Neuron (in vitro differentiated cells): ENCODE measurements around the gene SEMA7A.

ENCODE experiments used
- H2AFZ ChIP-seq: one replicate; pipeline ENCODE4 v1.6.1; 2013; ENCODE audit warnings: low read depth, mild to moderate bottlenecking, inconsistent platforms, low read length, moderate library complexity
- H3K27me3 ChIP-seq: one replicate; pipeline ENCODE4 v1.6.1; 2013; ENCODE audit warnings: low read length; ENCODE audit not compliant: insufficient read depth
- H3K36me3 ChIP-seq: one replicate; pipeline ENCODE4 v1.6.1; 2013; ENCODE audit warnings: low read length; ENCODE audit not compliant: insufficient read depth
- H3K4me1 ChIP-seq: one replicate; pipeline ENCODE4 v1.6.1; 2013; ENCODE audit warnings: low read length; ENCODE audit not compliant: insufficient read depth
- H3K4me3 ChIP-seq: 2 replicates; pipeline ENCODE4 v1.5.1; 2013; ENCODE audit warnings: mild to moderate bottlenecking, low read length, moderate library complexity
- H3K9me3 ChIP-seq: one replicate; pipeline ENCODE4 v1.6.1; 2013; ENCODE audit warnings: low read length

The SEMA7A gene

DNA sequence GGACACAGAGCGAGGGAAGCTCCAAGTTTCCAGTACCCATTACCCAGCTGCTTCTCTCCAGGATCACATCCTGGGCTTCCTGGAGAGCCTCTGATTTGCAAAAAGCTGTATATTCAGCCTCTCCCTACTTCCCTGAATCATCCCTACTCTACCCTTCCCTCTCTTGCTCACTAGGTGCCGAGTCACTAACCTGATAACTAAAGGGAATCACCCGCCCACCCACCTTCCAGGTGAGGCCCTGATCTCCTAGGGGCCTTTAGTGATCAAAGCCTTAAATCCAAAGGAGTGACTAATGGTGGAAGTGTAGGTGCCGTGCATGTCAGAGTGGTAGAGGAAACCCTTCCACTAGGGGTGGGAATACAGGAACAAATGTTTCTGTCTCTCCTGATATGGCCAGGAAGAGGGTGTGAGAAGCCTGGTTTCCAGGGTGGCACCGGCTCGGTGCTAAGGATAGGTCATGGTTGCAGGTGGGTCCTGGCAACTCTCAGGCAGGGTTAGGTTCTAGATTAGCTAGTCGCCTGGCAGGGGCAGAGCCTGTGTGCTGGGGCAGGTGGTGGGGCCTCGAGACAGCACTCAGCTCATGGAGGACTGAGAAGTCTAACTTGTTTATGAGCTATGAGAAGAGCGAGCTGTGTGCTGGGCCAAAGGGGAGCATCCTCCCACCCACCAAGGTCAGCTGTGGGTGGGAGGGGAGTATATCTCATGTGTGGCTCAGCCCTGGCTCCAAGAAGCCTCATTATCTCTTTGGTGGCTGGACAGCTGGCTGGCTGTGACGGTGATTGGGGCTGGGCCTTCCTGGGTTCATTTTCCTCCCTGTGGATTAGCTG, 10.1 kb downstream of the SEMA7A start:
- Histone ChIP-seq H3K4me1 (peaks cover 29% of the 10 kb centered on the region), H3K4me3 (no peak overlapping the region), H3K36me3 (no peaks in the 10 kb centered on the region), H3K27me3 (no peaks in the 10 kb centered on the region), H3K9me3 (no peaks in the 10 kb centered on the region), H2AFZ (no peak overlapping the region)

DNA sequence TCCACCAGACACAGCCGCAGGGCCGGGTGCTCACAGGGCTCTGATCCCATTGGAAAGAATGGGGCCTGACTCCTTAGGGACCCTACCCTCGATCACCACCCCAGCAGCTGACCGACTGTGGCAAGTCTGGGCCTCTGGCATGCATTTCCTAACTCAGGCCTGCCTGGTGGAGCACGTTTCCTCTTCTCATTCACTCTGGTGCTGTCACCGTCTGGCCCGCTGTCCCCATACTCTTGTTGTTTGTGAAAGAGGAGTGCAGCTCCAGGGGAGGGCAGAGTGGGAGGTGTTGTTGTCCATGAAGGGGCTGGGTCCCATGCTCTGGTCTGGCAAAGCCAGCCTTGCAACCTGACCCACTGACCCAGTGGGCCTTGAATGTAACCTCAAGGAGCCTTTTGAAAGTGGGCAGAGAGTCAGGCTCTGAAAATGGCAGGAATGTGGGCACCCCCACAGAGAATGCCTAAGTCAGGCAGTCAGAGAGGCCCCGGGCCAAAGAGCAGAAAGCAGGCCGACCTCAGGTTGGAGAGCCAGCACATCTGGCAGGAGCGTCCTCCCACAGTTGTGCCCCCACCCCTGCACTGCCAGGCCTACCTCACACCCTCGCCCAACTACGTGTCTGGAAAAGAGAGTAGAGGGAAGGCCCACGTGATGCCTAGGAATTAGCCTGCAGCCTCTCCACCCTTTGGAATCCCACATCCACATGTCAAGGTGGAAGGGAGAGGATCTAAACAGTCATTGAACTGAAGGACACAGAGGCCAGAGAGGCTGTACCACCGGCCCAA, 10.9 kb downstream of the SEMA7A start:
- no peak overlapping the region for H2AFZ ChIP-seq
- H3K36me3 ChIP-seq = no peaks in the 10 kb centered on the region
- H3K27me3 ChIP-seq = no peaks in the 10 kb centered on the region
- peaks cover 29% of the 10 kb centered on the region for H3K4me1 ChIP-seq
- H3K9me3 ChIP-seq = no peaks in the 10 kb centered on the region
- no peak overlapping the region for H3K4me3 ChIP-seq

DNA sequence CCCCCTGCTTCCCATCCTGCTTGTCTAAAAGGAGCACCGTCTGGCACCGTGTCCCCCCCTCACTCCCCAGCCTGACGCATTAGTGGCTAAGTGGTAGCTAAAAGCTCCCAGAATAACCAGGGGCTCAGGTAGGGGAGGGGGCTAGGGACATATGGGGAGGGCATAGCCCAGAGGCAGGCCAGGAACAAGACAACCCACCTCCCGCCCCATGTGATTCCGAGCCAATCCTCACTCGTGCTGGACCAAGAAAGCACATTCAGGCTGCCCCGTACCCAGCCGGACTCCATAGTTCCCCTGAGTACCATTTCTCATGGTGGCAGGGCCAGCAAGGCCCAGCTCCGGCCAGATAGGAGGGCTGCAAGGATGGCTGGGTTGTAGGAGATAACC, 11.5 kb downstream of the SEMA7A start:
- peaks cover 29% of the 10 kb centered on the region for H3K4me1 ChIP-seq
- no peak overlapping the region for H3K4me3 ChIP-seq
- no peaks in the 10 kb centered on the region for H3K36me3 ChIP-seq
- no peaks in the 10 kb centered on the region for H3K9me3 ChIP-seq
- no peak overlapping the region for H2AFZ ChIP-seq
- H3K27me3 ChIP-seq = no peaks in the 10 kb centered on the region

DNA sequence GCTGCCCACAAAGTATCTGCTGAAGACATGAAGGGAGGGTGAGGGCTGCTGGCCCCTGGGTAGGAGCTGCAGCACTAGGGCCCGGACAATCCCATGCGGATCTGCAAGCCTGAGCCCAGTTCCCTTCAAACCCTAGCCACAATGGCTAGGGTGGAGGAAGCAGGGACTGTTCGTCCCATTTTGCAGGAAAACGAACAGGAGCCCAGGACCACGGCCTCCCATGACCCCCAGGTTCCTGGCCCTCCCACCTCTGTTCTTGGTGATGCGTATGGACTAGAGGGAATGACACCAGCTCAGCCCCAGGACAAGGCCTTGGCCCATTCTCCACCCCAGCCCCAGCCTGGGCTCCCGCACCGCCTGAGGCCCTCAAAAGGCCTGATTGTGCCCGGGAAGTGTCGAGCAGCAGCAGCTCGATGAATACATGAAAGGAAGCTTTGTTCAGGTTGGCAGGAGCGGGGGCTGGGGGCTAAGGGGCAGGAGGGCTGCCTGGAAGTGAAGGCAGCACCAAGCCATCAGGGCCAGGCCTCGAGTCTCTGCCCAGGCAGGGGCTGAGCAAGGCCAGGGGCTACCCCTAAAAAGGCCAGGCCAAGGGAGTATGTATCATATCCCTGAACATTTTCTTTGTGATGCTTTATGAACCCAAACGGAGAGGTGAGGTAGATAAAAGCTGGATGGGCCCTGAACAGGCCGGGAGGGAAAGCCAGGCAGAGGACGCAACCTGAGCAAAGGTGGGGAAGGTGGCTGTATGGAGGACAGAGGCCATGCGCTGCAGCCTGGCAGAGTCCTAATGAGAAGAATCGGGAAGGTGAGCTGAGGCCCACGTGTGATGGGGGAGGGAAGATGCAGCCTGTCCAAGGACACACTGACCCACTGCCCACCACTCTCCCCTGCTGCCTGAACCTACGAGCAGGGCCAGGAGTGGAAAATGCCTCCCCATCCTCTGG, 12.2 kb downstream of the SEMA7A start:
- Histone ChIP-seq H3K36me3 (no peaks in the 10 kb centered on the region), H3K4me1 (peaks cover 29% of the 10 kb centered on the region), H3K4me3 (no peak overlapping the region), H2AFZ (no peak overlapping the region), H3K27me3 (no peaks in the 10 kb centered on the region), H3K9me3 (no peaks in the 10 kb centered on the region)

DNA sequence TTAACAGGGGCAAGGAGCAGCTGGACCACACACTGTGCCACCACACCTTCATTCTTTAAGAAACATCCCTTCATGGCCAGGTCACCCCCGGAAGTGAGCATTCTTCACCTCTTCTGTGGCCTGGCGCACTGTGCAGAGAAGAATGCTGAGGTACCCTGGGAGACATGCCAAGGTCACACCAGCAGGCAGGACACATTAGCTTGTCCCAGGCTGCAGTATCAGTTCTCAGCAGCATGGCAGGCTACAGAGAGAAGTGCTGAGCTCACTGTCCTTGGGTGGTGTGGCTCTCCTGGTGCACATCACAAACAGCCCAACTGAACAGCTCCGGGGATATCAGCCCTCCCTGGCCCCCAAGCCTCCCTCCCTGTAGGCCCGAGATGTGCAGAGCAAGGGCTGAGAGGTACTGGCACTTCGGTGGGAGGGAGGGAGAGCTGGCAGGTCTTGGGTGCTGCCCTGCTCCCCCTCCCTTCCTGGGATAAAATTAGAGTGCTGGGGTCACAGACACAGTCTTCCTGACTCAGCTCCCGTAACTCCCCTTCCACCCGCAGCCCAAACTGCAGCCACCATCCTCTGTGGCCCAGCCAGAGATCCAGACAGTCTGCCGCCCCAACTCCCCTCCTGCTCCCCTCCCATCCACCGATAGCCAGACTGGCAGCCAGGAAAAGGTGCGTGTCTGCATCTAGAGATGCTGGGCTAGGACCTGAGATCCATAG, 13.4 kb downstream of the SEMA7A start:
- Histone ChIP-seq H3K4me3 (no peak overlapping the region), H3K27me3 (no peaks in the 10 kb centered on the region), H2AFZ (no peak overlapping the region), H3K4me1 (peaks cover 29% of the 10 kb centered on the region), H3K36me3 (peaks cover 2% of the 10 kb centered on the region), H3K9me3 (no peaks in the 10 kb centered on the region)

DNA sequence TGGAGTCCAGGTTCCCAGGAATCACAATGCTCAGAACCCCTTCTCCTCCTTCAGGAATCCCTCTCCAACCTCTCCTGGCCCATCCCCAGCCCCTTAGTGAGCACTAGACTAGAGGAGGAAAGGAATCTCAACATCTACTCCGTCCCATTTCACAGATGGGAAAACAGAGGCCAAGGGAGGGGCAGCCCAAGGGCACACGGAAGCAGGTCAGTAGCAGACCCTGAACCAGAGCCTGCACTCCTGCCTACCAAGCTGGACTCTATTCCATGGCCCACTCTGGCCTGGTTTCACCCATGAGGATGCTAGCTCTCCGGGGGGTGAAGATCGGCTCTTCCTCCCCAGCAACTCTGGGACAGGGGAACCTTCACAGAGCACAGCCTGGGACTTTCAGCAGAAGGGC, 14.3 kb downstream of the SEMA7A start:
- Histone ChIP-seq H3K4me1 (peaks cover 26% of the 10 kb centered on the region), H2AFZ (no peak overlapping the region), H3K27me3 (no peaks in the 10 kb centered on the region), H3K4me3 (no peak overlapping the region), H3K36me3 (peaks cover 2% of the 10 kb centered on the region), H3K9me3 (no peaks in the 10 kb centered on the region)

DNA sequence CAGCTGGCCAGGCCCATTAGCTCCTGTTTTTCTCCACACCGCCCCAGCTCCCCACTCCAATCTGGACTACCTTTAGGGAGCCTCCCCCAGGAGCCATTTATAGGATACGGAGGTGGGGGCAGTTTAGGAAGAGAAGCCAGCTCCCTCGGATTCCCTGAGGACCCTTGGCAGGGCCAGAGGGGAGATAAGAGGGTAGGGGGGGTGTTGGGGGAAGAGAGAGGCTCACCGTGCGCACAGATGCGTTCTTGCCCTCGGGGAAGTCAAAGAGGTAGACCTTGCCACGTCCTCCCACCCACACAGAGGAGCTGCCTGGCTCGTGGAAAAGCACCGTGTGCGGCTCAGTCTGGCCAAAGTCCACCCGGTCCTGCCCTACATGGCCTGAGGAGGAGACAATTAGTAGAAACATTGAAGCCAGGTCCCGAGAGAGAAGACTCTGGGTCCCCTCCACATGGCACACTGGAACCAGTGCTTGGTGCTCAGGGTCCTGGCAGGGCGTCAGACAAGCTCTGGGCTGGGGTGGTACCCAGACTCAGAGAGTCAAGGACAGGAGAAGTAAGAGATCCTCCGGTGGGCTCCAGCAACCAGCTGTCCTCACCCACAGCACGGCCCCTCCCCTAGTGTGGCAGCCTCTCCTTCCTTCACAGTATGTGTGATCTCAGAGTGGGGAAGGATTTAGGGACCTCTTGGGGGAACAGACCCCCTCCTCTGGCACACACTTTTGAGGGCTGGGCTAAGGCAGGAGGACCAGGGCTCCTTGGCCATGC, 15.0 kb downstream of the SEMA7A start:
- H3K4me1 ChIP-seq = peaks cover 25% of the 10 kb centered on the region

DNA sequence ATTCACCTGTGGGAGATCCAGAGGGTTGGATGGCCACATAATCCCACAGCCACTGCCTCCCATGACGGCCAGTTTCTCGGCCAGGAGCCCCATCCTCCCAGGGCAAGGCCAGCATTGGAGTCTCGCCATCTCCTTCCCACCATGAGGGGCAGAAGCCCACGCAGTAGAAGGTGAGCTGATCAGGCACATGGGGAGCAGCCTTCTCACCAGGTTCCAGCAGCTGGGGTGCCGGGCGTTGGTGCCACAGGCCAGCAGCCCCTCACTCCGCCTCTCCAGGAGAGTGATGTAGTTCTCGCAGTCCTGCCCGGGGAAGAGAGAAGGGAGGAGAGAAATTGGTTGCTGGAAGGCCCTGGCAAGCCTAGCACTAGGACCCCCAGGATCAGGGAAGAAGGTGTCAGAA, 16.1 kb downstream of the SEMA7A start:
- H3K27me3 ChIP-seq = no peaks in the 10 kb centered on the region
- peaks cover 20% of the 10 kb centered on the region for H3K4me1 ChIP-seq
- peaks cover 2% of the 10 kb centered on the region for H3K36me3 ChIP-seq
- no peaks in the 10 kb centered on the region for H3K9me3 ChIP-seq
- H3K4me3 ChIP-seq = no peak overlapping the region
- no peak overlapping the region for H2AFZ ChIP-seq

More for the DNA sequence above, 15.0 kb downstream of the SEMA7A start:
- H3K27me3 ChIP-seq = no peaks in the 10 kb centered on the region
- H2AFZ ChIP-seq = no peak overlapping the region
- H3K9me3 ChIP-seq = no peaks in the 10 kb centered on the region
- H3K4me3 ChIP-seq = no peak overlapping the region
- peaks cover 2% of the 10 kb centered on the region for H3K36me3 ChIP-seq

DNA sequence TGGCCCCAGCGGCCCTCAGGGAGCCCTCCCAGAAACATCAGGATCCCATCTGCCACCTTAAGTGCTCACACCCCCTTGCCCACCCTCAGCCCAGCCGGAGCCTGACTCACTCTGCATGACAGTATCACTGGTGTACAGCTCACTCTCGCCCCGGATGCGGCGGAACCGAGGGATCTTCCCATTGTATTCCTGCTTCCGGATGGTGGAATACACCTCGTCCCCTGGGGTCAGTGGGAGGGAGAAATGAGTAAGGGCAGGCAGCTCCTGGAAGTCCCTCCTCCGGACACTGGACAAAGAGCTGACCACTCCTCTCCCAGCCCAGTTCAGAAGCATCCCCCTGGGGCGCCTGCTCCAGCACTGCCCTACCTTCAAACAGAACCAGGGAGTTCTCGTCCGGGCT, 16.5 kb downstream of the SEMA7A start:
- H3K9me3 ChIP-seq = no peaks in the 10 kb centered on the region
- H2AFZ ChIP-seq = no peak overlapping the region
- H3K4me3 ChIP-seq = no peak overlapping the region
- no peaks in the 10 kb centered on the region for H3K27me3 ChIP-seq
- H3K36me3 ChIP-seq = peaks cover 2% of the 10 kb centered on the region
- peaks cover 15% of the 10 kb centered on the region for H3K4me1 ChIP-seq

DNA sequence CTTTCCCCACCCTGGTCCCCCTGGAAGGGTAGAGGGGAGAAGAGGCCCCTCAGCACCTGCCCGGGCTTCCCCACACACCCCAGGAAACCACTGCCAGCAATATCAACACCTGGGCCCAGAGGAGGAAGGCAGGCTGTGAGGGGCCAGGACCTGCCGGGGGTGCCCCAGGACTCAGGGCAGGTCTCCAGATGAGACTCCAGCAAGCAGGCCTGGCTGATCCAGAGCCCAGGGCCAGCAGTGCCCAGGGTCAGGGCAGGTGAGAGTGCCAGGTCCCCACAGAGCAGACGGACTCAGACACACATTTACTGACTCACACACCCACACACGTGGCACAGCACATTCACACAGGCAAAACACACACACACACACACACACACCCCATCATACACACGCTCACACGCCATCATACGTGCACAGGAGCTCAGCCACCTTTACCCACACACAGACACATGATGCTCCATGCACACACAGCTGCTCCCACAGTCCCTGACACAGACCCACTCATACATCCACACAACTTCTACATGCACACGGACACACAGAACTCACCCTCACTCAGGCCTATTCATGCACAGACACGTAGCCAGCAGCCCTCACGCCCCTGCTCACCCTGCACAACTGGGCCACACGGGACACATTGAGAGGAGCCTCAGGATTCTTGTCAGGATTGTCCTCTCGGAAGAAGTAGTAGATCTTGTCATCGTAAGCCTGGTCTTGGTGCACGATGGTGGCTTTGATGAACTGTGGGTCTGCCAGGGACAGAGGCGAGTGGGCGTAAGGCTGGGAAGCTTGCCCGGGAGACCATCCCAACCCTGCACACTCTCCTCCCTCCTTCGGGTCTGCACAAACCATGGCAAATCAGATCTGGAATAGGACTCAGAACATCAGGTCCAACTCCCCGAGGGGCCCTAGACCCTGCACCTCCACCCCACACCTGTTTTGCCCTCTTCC, 17.5 kb downstream of the SEMA7A start:
- H3K27me3 ChIP-seq = no peaks in the 10 kb centered on the region
- H3K36me3 ChIP-seq = peaks cover 2% of the 10 kb centered on the region
- H3K9me3 ChIP-seq = no peaks in the 10 kb centered on the region
- no peak overlapping the region for H2AFZ ChIP-seq
- no peak overlapping the region for H3K4me3 ChIP-seq
- peaks cover 6% of the 10 kb centered on the region for H3K4me1 ChIP-seq

DNA sequence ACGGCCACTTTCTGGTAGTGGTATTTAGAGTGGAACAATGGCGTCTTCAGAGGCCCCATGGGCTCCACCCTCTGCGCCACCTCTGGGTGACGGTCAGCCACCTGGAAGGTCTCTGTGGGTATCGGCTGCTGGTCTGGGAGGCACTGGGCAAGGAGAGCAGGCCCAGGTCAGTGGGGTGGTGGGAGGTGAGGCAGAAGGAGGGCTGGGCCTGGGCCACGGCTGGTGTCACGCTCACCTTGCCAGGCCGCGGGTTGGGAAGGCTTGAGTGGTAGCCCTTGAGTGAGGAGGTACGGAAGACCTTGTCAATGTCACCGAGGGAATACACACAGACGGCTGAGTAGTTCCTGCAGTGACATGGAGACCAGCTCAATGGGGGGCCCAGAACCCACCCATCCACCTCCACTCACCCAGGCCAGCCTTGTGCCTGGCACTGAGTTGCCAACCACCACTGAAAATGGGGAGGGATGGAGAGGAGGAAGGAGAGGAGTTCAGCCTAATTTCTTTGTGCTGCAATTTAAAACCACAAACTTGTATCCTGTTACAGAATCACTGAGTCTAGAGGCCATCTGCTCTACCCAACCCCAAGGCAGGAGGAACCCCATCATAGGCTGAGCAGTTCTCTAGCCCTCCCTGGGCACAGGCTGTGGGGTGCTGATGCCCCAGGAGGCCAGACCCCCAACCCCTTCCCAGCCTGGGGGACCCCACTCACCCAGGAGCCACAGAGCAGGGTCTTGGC, 19.0 kb downstream of the SEMA7A start:
- Histone ChIP-seq H3K4me1 (no peaks in the 10 kb centered on the region), H3K4me3 (no peak overlapping the region), H2AFZ (no peak overlapping the region), H3K36me3 (peaks cover 2% of the 10 kb centered on the region), H3K9me3 (no peaks in the 10 kb centered on the region), H3K27me3 (no peaks in the 10 kb centered on the region)
